GM18505 (cell line): ENCODE data around the gene NINL.
"Not testable (repeated sequence)": the region's sequence is repeated elsewhere in the genome, so short reads cannot be mapped to it uniquely, and the experiment has no call there.

ENCODE experiments used
- ATAC-seq: cut with Tn5 transposase; IDR thresholded peaks from one replicate; pipeline ENCODE4 v1.9.1; 2021; ENCODE audit not compliant: unreplicated experiment
- POLR2A ChIP-seq: IDR thresholded peaks from 4 replicates; pipeline ENCODE4 v1.6.1; 2011; ENCODE audit warnings: borderline replicate concordance; ENCODE audit not compliant: insufficient read depth, insufficient read length; ENCODE audit errors: extremely low read depth

Gene NINL

DNA sequence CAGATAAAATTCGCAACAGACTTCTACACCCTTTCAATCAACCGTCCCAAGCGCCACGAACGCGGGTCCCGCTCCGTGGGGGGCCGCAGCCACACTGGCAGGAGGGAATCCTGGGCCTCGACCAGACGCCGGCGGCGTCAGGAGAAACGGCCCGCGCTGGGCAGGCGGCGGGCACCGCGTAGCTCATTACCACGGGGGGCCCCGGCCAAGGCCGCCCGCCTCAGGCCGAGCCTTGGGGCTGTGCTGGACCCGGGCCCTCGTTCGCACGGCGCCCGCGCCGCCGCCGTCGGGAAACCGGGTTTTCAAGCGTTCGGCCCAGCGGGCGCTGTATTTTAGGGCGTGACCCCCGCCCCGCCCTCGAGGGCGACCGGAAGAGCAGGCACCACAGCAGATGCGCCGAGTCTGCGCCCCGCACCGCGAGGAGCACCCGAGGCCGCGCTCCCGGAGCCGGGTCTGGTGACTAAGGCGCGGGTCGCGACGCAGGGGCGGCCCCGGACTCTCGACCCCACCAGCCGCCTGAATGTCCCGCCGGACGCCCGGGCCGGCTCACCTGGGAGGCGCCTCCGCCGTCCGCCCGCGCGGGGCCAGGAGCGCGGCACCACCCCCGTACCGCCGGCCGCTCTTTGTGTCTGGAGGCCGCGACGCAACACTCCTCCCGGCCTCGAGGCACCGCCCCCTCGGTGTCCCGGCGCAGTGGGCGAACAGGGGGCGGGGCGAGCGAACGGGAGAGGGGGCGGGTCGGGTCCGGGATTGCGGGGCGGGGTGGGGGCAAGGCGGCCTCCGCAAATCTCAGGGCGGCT is at the start of gene NINL:
Gene NINL (minus strand): TSS at position 627 of the 800 bp plus-strand sequence. CDS start 58,944 bp downstream, outside the sequence.
- ATAC-seq = peak; percentile 72
- TF ChIP-seq POLR2A = no peak

DNA sequence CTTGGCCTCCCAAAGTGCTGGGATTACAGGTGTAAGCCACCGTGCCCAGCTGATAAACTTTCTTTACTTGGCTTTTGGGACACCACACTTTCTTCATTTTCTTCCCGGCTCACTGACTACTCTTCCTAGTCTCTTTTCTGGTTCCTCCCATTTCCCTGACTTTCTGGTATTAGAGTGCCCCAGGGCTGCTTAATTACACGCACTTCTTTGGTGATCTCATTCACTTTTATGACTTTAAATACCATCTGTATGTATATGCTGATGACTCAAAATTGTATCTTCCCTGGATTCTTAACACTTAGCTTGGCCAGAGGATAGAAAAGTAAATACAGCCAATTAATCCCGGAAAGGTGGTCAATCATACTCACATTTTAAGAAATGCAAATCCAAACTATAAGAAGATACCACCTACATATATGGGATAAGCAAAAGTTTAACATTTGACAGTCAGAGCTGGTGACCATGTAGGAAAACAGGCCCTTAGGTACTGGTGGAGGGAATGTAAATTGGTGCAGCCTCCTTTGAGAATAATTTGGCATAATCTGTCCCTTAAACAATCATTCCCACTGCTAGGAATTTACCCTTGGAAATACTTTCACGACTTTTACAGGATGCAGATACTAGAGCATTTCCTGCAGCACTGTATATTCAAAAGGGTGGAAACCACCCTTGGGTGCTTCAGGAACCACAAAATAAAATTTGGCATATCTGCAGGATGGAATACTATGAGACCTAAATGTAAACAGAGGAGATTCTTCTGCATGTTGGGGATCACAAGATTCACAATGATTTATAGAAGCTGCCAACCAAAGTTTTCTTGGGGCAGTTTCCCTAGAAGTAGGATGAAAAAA is 47.8 kb upstream of the NINL start:
- ATAC-seq = no peak
- no peak for TF ChIP-seq POLR2A

DNA sequence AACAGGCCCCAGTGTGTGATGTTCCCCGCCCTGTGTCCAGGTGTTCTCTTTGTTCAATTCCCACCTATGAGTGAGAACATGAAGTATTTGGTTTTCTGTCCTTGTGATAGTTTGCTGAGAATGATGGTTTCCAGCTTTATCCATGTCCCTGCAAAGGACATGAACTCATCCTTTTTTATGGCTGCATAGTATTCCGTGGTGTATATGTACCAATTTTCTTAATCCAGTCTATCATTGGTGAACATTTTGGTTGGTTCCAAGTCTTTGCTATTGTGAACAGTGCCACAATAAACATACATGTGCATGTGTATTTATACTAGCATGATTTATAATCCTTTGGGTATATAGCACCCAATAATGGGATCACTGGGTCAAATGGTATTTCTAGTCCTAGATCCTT is 45.3 kb upstream of the NINL start:
- ATAC-seq = not testable (repeated sequence)

DNA sequence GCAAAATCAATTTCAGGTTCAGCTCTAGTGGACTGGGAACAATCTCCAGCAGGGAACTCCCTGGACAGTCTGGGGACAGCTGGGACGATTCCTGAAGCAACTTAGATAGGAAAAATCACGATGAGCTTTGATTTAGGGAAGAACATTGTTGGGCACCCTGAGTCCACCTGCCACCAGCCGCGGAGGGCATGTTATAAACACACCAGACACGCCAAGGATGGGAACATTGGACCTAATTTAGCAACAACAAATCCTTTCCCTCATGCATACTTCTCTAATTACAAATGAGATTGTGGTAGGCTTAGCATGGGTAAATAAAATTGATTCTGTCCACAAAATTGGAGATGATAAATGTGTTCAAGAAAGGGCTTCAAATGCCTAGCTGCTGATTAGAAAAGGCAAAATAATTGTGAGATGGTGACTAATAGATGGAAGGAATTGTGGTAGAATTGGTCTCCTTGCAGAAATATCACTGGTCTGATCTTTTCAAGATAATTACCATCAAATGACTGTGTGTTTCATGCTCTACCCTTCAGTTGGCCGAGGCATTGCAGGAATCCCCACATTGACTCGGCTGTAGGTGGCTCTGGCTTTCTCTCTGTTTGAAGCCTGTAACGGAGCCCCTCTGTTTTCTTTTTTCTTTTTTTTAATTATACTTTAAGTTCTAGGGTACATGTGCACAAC is 44.6 kb upstream of the NINL start:
- ATAC-seq = no peak
- TF ChIP-seq POLR2A = no peak

DNA sequence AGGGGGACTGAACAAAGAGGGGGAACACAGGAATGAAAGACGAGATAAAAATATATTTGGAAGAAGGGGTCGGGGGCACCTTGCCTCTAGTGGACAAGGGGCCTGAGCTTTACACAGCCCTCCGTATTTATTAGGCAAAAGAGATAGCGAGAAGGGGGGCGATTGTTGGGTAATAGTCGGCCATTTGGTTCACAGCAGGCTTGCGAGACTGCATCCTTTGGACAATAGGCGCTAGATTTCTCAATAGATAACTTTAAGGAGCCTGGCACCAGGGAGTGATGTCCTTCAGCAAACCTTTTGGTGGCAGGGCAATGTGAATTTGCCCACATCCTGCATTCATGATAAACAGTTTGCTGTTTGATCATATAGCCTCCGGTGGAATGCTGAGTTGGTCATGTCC is 41.4 kb upstream of the NINL start:
- no peak for ATAC-seq
- no peak for TF ChIP-seq POLR2A

DNA sequence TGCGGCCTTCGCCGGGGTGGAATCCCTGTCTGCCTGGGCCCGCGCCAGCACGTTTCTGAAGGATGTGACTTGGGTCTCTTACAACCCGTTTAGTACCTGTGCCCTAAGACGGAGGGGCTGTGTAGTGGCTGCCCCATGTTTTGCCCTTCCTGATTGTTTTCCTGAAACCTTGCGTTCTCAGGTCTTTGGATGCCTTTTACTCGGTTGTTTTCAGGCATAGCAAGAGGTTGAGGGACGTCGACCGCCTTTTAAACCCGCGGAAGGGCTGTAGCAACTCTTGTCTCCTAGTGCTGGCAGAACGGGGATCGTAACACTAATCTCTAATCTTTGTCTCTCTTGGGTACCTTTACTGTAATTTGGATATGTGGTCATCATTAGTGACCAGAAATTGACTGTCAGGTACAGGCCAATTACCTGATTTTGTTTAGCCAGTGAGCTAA is 39.2 kb upstream of the NINL start:
- no peak for ATAC-seq
- no peak for TF ChIP-seq POLR2A

DNA sequence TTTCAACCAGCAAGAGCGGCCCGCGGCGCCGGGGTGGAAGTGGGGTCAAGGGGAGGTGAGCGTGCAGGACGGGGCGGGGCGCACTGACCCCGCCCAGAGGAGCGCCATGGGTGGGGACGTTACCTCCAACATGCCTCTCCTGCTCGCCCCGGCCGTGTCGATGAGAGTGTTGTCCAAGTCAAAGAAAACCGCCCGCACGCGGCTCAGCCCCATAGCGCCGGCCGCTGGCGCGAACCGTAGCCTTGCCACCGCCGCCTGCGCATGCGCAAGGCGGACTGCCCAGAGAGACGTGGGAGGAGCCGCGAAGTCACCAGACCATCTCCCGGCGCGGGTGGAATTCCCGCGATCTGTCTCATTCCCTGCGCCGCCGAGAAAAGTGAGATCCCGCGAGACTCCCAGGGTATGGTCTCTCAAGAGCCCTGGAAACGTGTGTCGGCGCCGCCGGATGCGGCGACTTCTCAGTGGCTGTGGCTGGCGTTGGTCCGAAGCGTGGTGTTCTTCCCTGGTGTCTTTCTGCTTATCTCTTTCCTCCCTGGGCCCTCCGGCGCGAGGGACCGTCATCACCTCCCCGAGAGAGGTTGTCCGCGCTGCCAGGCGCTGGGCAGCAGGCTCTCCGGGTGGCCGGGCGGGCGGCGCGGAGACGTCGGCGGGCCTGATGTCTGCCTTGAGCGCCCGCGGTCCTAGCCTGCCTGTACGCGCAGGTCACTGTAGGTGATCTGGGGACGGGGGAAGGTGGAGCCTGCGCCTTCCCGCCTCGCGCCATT is 38.6 kb upstream of the NINL start, which contains the start of gene NANP:
Gene NANP (minus strand): TSS at position 279 of the 764 bp plus-strand sequence. CDS start 66 bp downstream, at position 213.
- TF ChIP-seq POLR2A = peak; percentile 95
- ATAC-seq = peak; percentile 77

DNA sequence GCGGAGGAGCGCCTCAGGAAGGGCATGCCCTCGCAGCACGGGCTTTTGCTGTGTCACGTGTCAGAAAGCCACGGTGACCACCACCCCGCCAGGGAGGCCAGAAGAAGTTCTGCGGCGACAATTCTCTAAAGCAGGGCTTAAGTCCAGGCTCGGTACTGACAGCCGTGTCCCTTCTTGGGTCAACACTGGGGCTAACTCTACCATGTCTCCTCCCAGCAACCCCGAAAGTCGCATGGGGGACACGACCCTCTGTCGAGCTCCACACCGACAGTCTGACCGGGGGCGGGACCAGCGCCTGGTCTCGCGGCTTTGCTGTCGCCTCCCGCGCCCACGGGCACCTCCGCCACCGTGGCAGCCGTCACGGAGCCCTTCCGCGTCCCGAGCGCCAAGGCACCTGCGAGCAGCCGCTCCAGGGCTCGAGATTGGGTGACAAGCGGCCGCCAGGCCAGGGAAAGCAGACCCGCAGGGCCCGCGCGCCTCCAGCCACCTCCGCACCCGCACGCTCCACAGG is 37.9 kb upstream of the NINL start:
- no peak for ATAC-seq
- no peak for TF ChIP-seq POLR2A

DNA sequence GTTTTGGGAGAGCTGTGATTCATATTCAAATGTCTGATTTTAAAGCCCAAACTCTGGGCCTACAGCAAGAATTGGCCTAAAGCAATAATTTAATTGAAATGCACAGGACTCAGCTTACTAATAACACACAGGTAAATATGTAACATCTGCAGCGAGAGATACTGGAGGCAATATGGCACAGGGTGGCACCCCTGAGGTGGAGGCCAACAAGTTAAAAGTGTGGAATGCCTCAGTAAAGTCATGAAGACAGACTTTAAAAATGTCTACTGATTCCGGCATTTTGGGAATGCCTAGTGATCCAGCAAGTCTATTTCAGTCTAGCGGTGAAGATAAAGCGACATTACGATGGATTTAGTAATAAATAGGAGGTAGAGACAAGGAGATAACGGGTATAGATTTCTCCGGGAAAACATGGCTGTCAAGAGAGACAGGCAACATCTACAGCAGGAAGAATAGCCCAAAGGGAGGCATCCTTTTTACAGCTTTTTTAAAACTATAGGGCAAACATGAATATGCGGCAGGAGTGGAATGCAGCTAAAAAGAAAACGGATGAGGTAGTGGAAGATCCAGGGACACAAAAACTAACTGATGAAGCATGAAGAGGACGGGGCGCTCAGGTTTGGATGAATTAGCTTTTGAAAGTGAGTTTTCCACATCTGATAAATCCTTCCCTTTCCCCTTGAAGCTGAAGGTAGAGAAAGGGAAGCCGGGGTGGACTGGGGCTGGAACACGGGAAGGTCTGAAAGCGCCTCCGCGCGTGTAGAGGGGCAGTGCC is 37.3 kb upstream of the NINL start:
- TF ChIP-seq POLR2A = no peak
- ATAC-seq = no peak

DNA sequence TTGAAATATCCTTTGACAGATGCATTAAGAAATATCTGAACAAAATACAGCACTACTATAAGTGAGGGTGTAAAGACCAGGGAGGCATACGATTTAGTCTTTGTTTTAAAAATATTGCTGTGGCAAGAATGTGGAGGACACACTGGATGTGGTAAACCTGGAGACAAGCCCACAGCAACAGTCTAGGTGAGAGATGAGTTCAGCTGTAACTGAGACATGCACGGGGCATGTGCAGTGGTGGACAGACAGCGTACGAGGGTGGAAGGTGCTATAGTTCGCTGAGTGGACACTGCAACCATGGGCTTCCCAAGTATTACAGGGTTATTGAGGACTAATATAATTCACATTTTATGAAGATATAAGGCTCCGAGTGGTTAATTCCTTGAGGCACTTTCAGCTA is 36.7 kb upstream of the NINL start:
- ATAC-seq = no peak
- TF ChIP-seq POLR2A = no peak

DNA sequence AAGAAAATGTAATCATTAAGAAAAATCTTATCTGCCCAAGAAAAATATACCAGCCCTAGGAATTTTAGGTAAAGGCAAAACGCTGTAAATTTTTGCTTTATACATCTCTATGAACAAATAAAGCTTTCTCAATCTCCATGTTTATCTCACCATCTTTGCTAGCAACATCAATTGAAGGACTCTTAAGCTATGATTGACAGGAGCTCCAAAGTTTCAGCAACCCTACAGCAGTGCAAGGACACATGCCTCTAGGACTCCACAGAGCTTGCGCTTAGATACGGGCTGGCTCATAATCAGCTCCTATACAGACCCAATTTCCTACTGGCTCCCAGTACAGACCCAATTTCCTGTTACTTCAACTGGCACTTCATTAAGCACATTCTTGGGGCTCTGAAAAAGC is 34.2 kb upstream of the NINL start:
- TF ChIP-seq POLR2A = no peak
- ATAC-seq = no peak

DNA sequence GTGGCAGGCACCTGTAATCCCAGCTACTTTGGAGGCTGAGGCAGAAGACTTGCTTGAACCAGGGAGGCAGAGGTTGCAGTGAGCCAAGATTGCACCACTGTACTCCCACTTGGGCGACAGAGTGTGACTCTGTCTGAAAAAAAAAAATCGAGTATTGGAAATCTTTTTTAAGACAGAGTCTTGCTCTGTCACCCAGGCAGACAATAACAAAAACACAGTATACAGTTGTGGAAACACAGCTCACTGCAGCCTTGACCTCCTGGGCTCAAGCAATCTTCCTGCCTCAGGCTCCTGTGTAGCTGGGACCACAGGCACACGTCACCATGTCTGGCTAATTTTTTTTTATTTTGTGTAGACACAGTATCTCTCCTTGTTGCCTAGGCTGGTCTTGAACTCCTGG is 23.4 kb upstream of the NINL start:
- ATAC-seq = peak; percentile 54
- TF ChIP-seq POLR2A = no peak

DNA sequence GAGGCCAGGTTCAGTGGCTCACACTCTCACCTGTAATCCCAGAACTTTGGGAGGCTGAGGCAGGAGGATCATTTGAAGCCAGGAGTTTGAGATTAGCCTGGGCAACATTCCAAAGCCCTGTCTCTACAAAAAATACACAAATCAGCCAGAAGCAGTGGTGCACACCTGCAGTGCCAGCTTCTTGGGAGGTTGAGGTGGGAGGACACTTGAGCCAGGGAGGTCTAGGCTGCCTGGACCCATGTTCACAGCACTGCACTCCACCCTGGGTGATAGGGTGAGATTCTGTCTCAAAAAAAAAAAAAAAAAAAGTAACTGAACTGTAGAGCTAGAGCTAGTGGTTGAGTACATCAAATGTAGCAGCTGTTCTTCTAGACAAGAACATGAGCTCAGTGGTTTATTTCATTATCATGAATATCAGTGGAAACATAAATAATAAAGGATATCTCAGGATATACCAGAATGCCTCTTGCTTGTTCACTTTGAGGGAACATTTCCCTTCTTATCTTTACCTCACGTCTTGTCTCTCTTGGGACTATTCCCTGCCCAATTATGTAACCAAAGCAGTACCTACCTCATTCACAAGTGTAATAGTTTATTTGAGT is 20.9 kb upstream of the NINL start:
- no peak for ATAC-seq
- TF ChIP-seq POLR2A = no peak
